ENCODE results near the gene FLYWCH1.

Gene FLYWCH1

DNA sequence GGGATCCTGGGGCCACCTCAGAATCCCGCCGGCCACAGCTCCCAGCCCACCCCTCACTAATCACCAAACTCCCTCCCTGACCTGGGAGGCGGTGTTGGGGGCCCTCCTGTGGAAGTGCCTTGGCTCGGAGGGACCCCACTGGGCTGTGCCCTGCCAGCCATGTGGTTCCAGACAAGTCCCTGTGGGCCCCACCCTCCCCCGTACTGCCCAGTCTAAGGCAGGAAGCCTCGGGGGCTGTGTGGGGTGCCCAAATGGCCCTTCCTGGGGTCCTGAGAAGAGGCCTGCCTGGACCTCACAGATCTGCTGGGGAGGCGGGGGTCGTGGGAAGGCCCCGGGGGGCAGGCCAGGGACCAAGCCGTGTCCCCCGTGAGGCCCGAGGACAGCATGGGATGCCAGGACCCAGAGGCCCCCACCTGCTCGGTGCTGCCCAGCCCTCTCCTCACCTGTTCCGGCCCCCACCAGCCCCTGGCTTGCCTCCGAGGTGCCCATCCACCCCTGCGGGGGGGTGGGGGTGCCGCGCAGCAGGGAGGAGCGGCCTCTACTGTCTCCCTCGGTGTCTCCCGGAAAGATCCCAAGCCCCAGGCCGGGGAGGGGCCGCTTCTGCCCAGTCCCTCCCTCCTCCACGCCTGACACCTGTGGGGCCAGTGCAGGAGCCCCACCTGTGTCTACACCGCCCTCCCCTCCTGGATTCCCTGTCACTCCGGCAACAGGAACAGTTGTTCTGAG is 43.1 kb downstream of the FLYWCH1 start:
- no peak for DNase-seq

- DNase-seq, result no peak
Measured at GRCh38 chr16:2955438-2955778, 43.7 kb downstream of the FLYWCH1 start.

DNA sequence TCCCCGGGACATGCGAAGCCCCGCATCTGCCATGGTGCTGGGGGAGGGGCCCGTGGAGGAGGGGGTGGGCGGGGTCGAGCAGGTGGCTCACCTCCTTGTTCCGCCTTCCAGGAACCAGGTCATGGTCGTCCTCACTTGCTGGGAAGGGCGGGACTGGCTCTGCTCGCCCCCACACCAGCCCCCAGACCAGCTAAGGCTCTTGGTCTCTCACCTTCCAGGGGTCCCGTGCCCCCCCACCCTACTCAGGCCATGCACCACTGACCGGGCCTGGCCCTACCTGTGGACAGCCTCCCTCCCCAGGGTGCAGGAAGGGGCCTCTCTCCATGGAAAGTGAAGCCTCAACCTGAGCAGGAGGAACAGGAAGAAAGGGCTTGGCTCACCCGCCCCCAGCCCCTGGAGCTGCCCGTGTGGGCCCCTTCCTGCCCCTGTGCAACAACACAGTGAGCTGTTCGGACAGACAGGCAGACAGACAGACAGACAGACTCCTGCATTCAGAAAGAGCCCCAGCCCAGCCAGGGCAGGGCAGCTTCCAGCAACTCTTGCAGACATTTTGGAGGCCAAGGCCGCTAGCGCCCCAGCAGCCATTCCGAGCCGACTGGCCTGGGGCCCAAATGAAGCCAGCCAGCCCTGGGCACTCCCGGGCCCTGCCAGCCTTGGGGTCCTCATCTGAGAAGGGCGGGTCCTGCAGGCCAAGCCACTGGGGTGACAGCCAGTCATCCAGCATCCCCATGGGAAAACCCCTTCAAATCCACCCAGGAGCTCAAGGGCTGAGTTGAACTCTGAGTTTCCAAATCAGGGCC is 44.2 kb downstream of the FLYWCH1 start:
- DNase-seq, result no peak

DNA sequence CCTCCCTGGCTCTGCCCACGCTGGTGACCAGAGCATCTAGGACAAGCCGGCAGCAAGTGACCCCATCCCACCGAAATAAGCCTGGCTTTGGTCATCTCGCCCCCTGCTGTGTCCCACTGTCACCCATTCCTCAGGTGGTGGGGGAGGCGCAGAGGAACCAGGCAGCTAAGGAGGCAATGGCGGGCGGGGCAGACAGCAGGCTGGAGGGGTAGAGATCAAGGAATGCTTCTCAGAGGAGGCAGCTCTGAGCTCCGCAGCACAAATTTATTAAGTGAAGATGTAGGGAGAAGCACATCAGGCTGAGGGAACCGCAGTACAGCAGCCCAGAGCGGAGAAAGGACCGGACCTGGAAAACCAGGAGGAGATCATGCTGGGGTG is 44.8 kb downstream of the FLYWCH1 start:
- no peak for DNase-seq

GRCh38 chr16:2959206-2959605 is 47.5 kb downstream of the FLYWCH1 start:
- DNase-seq, result no peak

GRCh38 chr16:2960183-2961010 is 48.7 kb downstream of the FLYWCH1 start:
- DNase-seq, result no peak

DNA sequence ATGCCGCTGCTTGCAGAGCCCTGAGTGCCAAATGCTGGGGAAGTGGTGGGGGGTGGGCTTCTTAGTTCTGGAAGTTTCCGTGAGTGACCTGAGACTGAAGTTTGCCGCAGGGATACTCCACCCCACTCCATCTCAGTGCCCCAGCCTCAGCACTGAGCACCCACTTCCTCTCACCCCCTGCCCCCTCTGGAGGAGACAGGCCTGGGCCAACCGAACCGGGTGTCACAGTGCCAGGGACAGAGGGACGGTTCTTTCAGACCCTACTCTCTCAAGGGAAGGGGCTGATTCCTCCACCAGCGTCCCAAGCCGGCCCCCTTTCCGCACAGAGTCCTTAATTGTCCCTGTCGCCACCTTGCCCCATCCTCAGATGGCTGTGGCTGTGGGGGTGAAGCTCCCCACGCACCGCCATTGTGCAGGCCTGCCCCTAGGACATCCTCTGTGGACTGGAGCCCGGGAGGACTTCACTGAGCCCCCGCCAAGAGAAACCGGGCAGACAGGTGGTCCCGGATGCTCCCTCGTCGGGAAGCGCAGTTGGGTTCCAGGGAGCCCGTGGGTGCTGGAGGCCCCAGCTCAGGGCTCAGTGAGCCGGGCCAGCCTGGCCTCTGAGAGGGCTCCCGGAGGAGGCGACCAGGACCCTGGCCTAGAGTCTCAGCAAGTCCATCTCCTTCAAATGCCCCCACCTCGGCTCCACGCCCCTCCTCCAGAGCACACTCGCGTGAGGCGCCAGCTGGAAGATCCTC is 50.8 kb downstream of the FLYWCH1 start:
- DNase-seq, result no peak

- DNase-seq, result peak in 1 of 5 donors; percentile 43
Measured at GRCh38 chr16:2963074-2963722, 51.5 kb downstream of the FLYWCH1 start.

GRCh38 chr16:2963723-2964474 is 52.2 kb downstream of the FLYWCH1 start, which contains the start of gene KREMEN2:
TSS of gene KREMEN2 (plus strand) at chr16:2964275. CDS start at chr16:2964521, 246 bp downstream.
- DNase-seq, result no peak

- peak; percentile 47 to 68 (median 55) for DNase-seq
Measured at GRCh38 chr16:2964475-2965336, 53.0 kb downstream of the FLYWCH1 start.

GRCh38 chr16:2966043-2966807 is 54.5 kb downstream of the FLYWCH1 start:
- no peak for DNase-seq

DNA sequence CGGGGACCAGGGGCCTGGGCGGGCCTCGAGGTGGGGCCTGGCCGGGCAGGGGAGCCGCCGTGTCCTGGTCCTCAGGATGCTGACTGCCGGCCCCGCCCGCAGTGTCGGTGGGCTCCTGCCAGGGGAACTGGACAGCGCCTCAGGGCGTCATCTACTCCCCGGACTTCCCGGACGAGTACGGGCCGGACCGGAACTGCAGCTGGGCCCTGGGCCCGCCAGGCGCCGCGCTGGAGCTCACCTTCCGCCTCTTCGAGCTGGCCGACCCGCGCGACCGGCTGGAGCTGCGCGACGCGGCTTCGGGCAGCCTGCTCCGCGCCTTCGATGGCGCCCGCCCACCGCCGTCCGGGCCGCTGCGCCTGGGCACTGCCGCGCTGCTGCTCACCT is 55.1 kb downstream of the FLYWCH1 start:
- DNase-seq, result no peak

DNA sequence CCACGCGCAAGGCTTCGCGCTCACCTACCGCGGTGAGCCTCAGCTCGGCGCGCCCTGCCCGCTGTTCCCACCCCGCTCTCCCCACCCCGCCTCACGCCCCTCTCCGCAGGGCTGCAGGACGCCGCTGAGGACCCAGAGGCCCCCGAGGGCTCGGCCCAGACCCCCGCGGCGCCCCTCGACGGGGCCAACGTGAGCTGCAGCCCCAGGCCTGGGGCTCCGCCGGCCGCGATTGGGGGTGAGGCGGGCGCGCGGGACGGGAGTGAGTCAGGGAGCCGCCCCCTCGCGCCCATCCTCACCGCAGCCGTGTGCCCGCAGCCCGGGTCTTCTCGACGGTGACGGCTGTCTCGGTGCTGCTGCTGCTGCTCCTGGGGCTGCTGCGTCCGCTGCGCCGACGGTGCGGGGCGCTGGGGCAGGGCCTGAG is 55.5 kb downstream of the FLYWCH1 start:
- DNase-seq, result no peak

DNA sequence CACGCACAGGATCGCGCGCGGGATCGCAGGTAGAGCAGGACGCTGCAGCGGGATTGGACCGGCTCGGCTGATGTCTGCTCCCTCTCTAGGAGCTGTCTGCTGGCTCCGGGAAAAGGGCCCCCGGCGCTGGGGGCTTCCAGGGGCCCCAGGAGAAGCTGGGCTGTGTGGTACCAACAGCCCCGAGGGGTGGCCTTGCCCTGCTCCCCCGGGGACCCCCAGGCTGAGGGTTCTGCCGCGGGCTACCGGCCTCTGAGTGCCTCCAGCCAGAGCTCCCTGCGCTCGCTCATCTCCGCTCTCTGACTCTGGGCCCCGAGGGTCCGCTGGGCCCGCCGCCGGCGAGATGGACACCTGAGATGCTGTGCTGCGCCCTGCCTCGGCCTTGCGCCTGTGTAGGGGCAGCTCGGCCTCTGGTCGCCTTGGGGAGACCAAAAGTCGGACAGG is 56.0 kb downstream of the FLYWCH1 start:
- DNase-seq, result no peak

DNA sequence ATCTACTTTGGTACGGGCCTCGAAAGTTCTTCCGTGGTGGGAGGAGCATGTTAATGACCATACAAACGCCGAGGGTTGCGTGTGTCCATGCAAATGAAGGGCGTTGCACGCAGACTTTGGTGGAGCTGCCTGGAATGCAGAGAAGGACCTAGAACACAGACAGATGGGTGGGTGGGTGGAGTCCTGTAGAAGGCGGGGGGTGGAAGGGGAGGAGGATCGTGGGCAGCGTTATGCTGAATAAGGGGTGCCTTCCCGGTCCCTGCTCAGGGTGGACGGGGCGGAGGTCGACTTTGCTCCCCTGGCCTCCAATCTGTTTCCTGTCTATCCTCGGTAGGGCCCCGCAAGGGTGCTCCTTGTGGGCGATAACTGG is 56.6 kb downstream of the FLYWCH1 start:
- no peak for DNase-seq

- DNase-seq, result peak; percentile 60 to 90 (median 65)
Measured at GRCh38 chr16:2968738-2969544, 57.2 kb downstream of the FLYWCH1 start, which contains the start of gene PAQR4. TSS of gene PAQR4 (plus strand) at chr16:2969348. CDS start at chr16:2969675, 327 bp downstream.

GRCh38 chr16:2969545-2970521 is 58.1 kb downstream of the FLYWCH1 start:
- peak; percentile 43 to 86 (median 58) for DNase-seq
